Measurements from ENCODE around the gene PRPH2.
"Not testable (repeated sequence)": the region's sequence is repeated elsewhere in the genome, so short reads cannot be mapped to it uniquely, and the experiment has no call there.

The PRPH2 gene

GRCh38 chr6:42693725-42694323, 28.6 kb downstream of the PRPH2 start:
- Mint-ChIP-seq H3K4me3 (peak overlapping the region; percentile 24 to 75), H3K4me1 (peaks cover 49% of the 10 kb centered on the region), H3K9me3 (no peaks in the 10 kb centered on the region), H3K27ac (peak overlapping the region; percentile 93 to 95), H3K27me3 (no peaks in the 10 kb centered on the region)
- ATAC-seq (peak; percentile 70), DNase-seq (peak in 1 of 2 donors; percentile 10)

DNA sequence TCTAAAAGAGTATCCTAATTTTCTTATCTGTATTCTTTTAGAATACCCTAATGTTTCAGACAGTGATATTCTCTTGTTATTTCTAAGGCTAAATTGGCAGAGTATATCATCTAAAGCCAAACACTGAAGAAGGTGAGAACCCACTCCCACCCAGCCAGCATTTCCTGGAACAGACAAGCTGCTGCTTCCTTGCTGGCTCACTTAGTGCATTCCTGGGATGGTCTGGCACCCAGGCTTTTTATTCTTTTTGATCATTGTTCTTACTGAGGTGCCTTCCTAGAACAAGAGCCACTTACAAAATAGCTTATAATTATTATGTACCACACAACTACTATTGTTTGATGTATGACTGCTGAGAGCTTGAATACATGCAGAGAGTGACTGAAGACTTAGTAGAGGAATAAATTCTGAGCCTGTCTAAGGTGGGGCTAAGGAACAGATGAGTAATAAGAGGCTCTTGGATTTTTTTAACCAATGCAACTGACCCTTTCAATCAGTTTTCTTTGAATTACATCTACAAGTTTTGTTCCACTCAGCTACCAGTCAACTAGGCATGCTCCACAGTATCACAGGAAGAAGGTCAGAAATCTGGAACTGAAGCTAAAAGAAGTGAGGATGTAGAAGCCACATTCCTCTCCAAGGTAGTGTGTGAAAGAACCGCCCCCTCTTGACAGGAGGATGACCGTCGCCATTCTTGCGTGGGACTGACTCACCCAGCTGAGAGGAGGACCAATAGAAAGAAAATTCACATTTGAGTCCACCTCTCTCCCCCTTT, 30.1 kb downstream of the PRPH2 start:
- H3K4me1 Mint-ChIP-seq: peaks cover 49% of the 10 kb centered on the region
- H3K27me3 Mint-ChIP-seq: no peaks in the 10 kb centered on the region
- H3K9me3 Mint-ChIP-seq: no peaks in the 10 kb centered on the region
- H3K4me3 Mint-ChIP-seq: peak overlapping the region; percentile 45 to 46
- H3K27ac Mint-ChIP-seq: peak overlapping the region; percentile 50 to 95
- DNase-seq (peak; percentile 10 to 40), ATAC-seq (peak; percentile 74)

- Mint-ChIP-seq H3K27me3 (no peaks in the 10 kb centered on the region), H3K9me3 (no peaks in the 10 kb centered on the region), H3K4me1 (peaks cover 49% of the 10 kb centered on the region), H3K4me3 (no peak overlapping the region), H3K27ac (peak overlapping the region; percentile 5 to 48)
- ATAC-seq (peak; percentile 46), DNase-seq (no peak)
These were observed 31.5 kb downstream of the PRPH2 start for GRCh38 chr6:42690872-42691271.

DNA sequence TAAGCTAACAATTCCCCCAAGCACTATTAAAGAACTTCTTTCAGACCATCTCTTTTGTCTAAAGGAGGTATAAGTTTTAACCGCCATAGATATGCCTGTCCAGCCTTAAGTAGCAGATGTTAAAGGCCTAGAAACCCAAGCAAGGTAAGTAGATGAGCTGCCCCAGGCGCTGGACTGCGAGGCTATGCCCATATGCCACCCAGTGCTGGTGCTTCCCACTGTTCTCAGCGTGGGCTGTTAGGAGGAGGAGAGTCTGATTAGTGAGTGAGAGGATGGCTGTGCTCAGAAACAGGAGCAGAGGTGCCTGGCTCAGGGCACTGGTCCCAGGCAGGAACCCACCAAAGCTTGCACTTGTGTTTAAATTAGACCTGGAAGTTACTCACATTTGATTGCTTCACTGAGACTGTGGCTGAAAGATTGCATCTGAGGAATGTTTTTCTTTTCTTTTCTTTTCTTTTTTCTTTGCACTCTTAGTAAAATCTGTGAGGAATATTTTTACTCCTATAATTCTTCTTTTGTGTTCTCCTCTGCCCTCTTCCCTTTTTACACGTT, 32.2 kb downstream of the PRPH2 start:
- no peak for DNase-seq
- H3K4me3 Mint-ChIP-seq: no peak overlapping the region
- no peaks in the 10 kb centered on the region for H3K9me3 Mint-ChIP-seq
- peaks cover 49% of the 10 kb centered on the region for H3K4me1 Mint-ChIP-seq
- no peaks in the 10 kb centered on the region for H3K27me3 Mint-ChIP-seq
- ATAC-seq: no peak
- H3K27ac Mint-ChIP-seq: peak overlapping the region in 1 of 2 donors; percentile 48

DNA sequence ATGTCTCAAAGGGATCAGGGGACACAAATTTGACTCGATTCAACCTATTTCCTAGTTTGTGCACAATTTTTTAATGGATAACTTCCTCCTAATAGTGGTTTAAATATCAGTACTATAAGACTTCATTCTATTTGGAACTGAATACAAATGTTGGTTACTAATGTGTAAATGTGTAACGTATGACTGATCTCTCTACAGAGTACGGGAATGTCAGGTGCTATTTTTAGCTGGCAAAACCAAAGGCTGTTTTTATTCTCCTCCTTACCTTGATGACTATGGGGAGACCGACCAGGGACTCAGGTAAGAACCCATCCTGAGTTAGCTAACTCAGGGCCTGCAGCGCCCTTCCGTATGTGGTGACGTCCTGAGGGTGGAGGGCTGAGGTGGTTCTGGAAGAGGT, 33.0 kb downstream of the PRPH2 start:
- Mint-ChIP-seq H3K9me3 (no peaks in the 10 kb centered on the region), H3K4me3 (no peak overlapping the region), H3K27me3 (no peaks in the 10 kb centered on the region), H3K4me1 (peaks cover 43% of the 10 kb centered on the region), H3K27ac (no peak overlapping the region)
- DNase-seq (no peak), ATAC-seq (no peak)

DNA sequence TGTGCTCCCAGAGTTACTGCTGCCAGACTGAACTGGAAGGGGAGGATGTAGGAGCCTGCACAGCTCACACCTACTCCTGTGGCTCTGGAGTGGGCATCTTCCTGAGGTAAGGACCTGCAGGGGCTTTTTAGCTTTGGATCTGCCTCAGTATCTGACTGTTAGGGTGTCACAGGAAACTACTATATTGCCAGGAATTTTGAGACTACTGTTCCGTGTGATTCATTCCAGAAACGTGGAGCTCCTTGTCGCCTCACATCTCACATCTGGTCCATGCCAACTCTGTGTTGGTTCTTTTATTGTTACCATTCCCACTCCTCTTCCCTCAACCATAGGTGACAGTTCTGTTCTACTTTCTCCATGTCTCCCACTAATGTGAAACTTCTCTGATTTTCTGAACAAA, 34.1 kb downstream of the PRPH2 start:
- H3K4me3 Mint-ChIP-seq: no peak overlapping the region
- H3K4me1 Mint-ChIP-seq: peaks cover 32% of the 10 kb centered on the region
- ATAC-seq (no peak), DNase-seq (no peak)
- H3K27ac Mint-ChIP-seq: no peak overlapping the region
- no peaks in the 10 kb centered on the region for H3K27me3 Mint-ChIP-seq
- H3K9me3 Mint-ChIP-seq: no peaks in the 10 kb centered on the region

GRCh38 chr6:42679358-42679757, 43.0 kb downstream of the PRPH2 start:
- no peak for ATAC-seq
- Mint-ChIP-seq H3K27me3 (no peaks in the 10 kb centered on the region), H3K9me3 (no peaks in the 10 kb centered on the region), H3K4me1 (no peaks in the 10 kb centered on the region), H3K27ac (no peak overlapping the region), H3K4me3 (no peak overlapping the region)
- DNase-seq: no peak

GRCh38 chr6:42674780-42675179, 47.6 kb downstream of the PRPH2 start:
- H3K27me3 Mint-ChIP-seq: no peaks in the 10 kb centered on the region
- H3K9me3 Mint-ChIP-seq: no peaks in the 10 kb centered on the region
- no peak overlapping the region for H3K27ac Mint-ChIP-seq
- no peak for ATAC-seq
- peaks cover 12% of the 10 kb centered on the region for H3K4me1 Mint-ChIP-seq
- no peak for DNase-seq
- H3K4me3 Mint-ChIP-seq: no peak overlapping the region

GRCh38 chr6:42674368-42674767, 48.0 kb downstream of the PRPH2 start:
- not testable (repeated sequence) for H3K27ac Mint-ChIP-seq, ATAC-seq

DNA sequence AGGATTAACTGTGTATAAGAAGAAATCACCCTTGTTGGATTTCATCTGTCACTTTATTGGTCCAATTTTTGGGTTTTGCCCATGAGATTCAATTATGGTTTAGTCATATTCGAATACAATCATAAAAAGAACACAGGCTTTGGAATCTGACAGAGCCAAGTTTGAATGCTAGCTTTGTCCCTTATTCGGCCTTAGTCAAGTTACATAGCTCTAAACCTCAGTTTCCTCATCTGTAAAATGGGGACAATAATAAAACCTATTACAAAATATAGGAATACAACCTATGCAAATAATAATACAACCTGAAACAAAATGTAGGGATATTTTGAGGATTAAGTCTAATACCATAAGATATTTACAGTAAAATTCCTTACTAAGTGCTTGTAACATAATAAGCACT, 57.7 kb downstream of the PRPH2 start:
- ATAC-seq: no peak
- H3K4me1 Mint-ChIP-seq: no peaks in the 10 kb centered on the region
- H3K4me3 Mint-ChIP-seq: no peak overlapping the region
- no peak overlapping the region for H3K27ac Mint-ChIP-seq
- H3K9me3 Mint-ChIP-seq: no peaks in the 10 kb centered on the region
- H3K27me3 Mint-ChIP-seq: no peaks in the 10 kb centered on the region
- DNase-seq: no peak

More at GRCh38 chr6:42674368-42674767, 48.0 kb downstream of the PRPH2 start:
- H3K27me3 Mint-ChIP-seq, DNase-seq, H3K9me3 Mint-ChIP-seq, H3K4me3 Mint-ChIP-seq: not testable (repeated sequence)
- peaks cover 12% of the 10 kb centered on the region for H3K4me1 Mint-ChIP-seq

GRCh38 chr6:42661540-42662153, 60.8 kb downstream of the PRPH2 start:
- Mint-ChIP-seq H3K4me1 (no peaks in the 10 kb centered on the region), H3K4me3 (no peak overlapping the region), H3K9me3 (no peaks in the 10 kb centered on the region), H3K27ac (peak overlapping the region in 1 of 2 donors; percentile 0), H3K27me3 (no peaks in the 10 kb centered on the region)
- DNase-seq (peak; percentile 78 to 80), ATAC-seq (peak; percentile 76)

DNA sequence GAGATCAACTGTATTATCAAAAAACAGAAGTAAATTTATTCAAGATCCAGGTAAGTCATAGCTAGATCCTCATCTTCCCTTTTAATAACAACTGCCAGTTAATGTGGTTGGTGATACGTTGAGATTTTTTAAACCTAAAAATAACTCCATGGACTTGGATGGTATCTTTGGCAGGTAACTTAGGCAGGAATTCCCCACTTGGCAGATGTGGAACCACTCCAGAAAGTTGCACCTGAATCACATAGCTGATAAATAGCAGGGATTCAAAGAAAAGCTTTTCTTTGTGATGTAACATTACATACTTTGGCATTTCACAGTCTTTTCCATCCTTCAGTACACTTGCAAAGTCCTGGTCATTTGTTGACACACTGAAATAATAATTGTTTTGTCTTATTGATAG, 62.6 kb downstream of the PRPH2 start:
- DNase-seq: no peak
- H3K4me3 Mint-ChIP-seq: no peak overlapping the region

GRCh38 chr6:42653851-42654250, 68.5 kb downstream of the PRPH2 start:
- Mint-ChIP-seq H3K4me3 (no peak overlapping the region), H3K4me1 (no peaks in the 10 kb centered on the region), H3K27ac (peak overlapping the region; percentile 42 to 43), H3K9me3 (no peaks in the 10 kb centered on the region), H3K27me3 (no peaks in the 10 kb centered on the region)
- ATAC-seq (no peak), DNase-seq (no peak)

More for the DNA sequence above, 62.6 kb downstream of the PRPH2 start:
- no peak for ATAC-seq
- Mint-ChIP-seq H3K9me3 (no peaks in the 10 kb centered on the region), H3K4me1 (no peaks in the 10 kb centered on the region), H3K27ac (no peak overlapping the region), H3K27me3 (no peaks in the 10 kb centered on the region)

DNA sequence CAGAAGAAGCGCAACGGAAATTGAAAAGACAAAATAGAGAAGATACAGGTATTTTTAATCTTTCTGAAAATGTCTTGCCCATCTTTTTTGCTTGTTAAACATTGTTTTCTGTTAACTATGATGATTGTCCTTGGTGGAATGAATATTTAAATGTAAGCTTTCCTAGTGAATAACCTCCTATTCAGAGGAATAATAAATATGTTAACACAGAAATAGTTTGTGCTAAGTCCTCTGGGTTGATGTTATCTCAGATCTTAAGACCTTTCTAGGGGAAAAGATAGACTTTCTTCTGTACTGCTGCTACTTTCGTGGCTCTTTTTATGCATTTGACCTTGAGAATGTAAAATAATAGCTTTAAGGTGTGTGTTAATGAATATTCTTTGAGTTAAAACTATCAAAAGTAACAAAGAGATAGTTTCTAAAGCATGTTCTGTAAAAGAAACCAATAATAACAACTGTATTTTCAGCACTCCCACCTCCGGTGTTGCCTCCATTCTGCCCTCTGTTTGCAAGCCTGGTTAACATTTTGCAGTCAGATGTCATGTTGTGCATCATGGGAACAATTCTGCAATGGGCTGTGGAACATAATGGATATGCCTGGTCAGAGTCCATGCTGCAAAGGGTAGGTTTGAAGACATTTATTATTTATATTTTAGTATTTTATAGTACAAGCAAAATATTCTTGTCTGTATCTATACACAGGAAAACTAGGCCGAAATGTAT, 70.2 kb downstream of the PRPH2 start:
- H3K27ac Mint-ChIP-seq: peak overlapping the region; percentile 46 to 82
- no peak overlapping the region for H3K4me3 Mint-ChIP-seq
- H3K4me1 Mint-ChIP-seq: no peaks in the 10 kb centered on the region

More for the DNA sequence above, 70.2 kb downstream of the PRPH2 start:
- H3K27me3 Mint-ChIP-seq: no peaks in the 10 kb centered on the region
- ATAC-seq: no peak
- H3K9me3 Mint-ChIP-seq: no peaks in the 10 kb centered on the region
- no peak for DNase-seq
